ENCODE results near the gene MRAS.
A peak's percentile ranks its signal among the peaks of the same experiment; 100 is the strongest.

The MRAS gene

DNA sequence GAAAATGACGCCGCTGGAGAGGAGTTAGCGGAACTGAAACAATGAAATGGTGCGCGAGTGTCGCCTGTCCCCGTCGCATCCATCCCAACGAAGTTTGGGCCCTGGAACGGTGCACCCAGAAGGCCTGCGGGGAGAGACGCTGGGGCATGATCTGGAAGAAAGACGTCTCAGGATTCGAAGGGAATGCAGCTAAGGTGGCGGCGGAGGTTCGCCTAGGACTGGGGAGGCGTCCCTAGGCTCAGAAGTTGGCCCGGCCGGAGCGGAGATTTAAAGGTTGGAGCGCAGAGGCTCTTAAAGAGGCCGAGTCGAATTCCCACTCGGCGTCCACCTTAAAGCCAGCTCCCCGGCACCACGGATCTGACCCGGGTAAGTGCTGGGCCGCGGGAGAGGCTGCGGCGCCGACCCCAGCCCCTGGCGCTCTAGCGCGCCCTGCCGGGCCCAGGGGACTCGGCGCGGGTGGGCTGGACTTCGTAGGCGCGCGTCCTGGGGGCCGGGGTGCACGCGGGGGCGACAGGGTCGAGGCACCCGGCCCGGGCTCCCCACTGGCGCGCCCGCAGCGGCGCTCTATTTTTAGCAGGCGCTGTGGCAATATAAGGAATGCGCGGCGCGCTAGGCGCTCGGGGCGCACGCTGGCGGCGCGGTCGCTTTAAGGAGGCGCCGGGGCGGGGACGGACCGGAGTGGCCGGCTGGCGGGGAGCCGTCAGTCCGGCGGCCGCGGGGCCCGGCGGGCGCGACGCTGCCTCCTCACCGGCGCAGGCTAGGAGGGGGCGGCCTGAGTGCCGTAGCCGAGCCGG, at the start of gene MRAS:
Gene MRAS, plus strand, starts transcription at position 620 of the 794 bp plus-strand sequence. CDS start 24,305 bp downstream, outside the sequence.
- no peak for FAIRE-seq

- FAIRE-seq, result no peak
These were observed 47.7 kb upstream of the MRAS start for GRCh38 chr3:138300647-138301046.

DNA sequence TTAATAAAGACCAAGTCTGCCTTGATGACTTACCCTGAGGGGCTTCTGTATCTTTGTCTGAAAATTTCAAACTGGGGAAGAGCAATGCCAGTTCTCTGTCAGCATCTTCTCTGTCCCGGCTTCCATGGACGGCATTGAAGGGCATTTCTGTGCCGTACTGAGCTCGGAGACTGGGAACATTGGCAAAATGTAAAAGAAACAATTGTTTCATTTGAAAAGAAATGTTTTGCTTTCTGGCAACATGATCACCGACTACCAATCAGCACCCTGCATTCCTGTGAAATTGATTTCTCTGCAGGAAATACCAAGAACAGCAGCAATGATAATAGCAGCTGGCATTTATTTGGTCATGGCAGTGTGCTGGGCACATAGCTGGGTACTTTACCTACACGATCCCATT, 44.9 kb upstream of the MRAS start:
- FAIRE-seq, result no peak

GRCh38 chr3:138307899-138308298, 40.5 kb upstream of the MRAS start:
- FAIRE-seq, result no peak

- no peak for FAIRE-seq
These were observed 39.6 kb upstream of the MRAS start for GRCh38 chr3:138308783-138309182.

DNA sequence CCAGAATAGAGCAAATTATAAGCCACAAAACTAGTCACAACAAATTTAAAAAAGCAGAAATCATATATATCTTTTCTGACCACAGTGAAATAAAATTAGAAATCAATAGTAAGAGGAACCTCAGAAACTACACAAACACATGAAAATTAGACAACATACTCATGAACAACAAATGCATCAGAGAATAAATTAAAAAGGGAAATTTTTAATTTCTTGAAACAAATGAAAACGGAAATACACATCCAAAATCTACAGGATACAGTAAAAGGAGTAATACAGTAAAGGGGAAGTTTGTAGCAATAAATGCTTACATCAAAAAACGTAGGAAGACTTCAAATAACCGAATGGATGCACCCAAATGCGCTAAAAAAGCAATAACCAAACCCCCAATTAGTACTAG, 37.9 kb upstream of the MRAS start:
- FAIRE-seq, result no peak

GRCh38 chr3:138314751-138315150, 33.6 kb upstream of the MRAS start:
- FAIRE-seq, result no peak

GRCh38 chr3:138317687-138318086, 30.7 kb upstream of the MRAS start:
- no peak for FAIRE-seq

- FAIRE-seq, result no peak
These were observed 24.4 kb upstream of the MRAS start for GRCh38 chr3:138323971-138324370.

GRCh38 chr3:138325990-138326389, 22.4 kb upstream of the MRAS start:
- FAIRE-seq, result no peak

DNA sequence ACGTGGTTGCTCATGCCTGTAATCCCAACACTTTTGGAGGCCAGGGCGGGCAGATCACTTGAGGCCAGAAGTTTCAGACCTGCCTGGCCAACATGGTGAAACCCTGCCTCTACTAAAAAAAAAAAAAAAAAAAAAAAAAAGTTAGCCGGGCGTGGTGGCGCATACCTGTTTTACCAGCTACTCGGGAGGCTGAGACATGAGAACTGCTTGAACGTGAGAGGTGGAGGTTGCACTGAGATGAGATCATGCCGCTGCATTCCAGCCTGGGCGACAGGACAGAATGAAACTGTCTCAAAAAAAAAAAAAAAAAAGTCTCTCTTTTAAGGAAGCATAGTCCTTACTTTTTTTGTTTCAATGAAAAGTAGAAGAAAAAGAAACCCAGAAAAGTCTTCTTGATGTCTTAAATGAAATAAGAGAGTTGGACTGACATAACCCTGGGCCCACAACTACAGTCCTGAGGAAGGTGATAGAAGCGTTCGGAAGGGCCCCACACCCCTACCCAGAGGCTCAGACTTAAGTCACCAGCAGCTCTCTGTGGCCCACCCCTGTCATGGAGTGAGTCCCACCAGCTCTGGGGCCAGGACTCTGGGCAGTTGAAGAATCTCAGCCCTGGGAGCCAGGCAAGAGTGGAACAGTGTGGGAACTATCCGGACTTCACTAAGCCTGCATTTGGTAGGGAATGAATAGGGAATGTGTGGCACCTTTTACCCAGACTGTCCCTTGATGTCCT, 21.3 kb upstream of the MRAS start:
- FAIRE-seq, result no peak

DNA sequence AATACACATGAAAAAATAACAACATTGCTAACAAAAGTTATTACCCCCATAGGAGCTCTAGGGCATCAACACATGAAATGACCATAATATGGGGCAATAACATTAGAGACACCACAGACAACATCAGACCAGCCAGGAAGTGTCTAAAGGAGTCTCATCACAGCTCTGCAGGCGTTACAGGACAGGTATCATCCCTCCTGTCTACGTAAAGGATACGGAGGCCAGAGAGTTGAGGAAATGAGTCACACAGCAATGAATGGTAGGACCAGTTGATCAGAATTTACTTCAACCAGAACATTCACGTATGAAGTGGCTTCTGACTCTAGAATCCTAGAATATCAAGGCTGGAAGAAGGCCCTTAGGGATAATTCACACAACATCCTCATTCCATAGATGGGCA, 20.5 kb upstream of the MRAS start:
- no peak for FAIRE-seq

DNA sequence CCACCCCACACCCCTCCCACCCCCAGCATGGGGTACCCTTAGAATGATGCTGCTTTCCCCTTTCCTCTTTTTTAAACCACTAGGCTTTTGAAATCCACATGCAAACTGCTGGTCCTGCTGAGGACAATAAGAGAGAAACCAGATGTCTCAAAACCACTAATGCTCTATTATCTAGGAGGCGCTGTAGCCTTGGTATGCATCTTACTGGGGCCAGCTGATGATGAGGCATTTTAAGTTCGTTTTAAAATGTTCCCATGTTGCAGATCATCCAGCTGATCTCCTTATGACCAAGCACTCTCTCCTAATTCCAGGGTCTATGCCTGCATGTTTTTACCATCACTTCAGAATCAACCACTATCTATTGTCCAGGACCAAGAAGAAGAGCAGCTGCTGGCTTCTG, 20.0 kb upstream of the MRAS start:
- no peak for FAIRE-seq

DNA sequence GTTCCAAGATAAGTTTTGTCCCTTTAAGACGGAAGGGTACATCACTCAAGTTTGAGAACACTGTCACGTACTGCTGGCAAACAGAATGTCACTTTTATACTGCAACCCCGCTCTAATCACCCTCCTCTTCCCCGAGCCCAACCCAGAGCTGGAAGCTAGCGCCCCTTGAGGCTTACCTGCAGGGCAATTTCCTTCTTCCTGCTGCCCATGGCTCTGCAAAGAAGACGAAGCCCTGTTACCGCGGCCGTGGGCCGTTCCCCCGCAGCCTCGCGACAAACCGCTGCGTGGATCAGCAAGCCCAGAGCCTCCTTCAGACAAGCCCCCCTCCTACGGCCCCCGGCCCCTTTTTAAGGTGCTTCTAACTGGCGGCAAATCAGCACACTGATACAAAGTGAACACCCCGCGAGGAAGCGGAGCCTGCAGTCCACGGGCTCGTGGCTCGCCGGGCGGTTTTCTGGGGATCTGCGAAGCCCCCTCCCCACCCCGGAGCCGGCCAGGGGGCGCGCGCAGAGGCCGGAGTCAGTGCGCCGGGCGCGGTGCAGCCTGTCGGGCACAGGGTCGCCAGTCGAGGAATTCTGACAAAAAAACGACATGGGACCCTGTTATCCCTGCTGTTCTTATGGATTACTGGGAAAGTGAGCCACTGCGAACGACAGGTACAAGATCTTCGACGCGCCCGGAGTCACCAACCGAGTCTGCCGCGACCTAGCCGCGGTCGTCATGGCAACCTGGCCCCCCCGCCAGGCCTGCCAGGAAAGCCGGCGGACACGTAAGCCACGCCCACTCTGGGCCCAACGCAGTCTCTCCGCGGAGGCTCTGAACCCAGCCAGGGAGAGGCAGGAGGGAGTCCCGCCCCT, 19.0 kb upstream of the MRAS start, which contains the start of gene NME9:
Gene NME9, minus strand, starts transcription at position 725 of the 857 bp plus-strand sequence. Its CDS starts 516 bp downstream, at position 209.
- no peak for FAIRE-seq

DNA sequence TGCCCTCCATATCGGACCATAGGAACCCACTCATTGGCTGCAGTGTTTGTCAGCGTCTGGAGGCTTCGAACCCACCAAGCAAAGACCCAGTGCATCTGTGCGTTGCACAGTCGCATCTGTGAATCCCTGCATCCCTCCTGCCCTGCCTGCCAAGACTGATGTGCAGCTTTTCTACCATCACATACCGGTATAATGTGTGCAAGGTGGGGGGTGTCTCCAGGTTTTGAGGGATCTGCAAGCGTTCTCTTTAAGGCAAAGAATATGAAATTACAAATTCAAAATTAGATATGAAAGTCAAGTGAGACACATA, 18.4 kb upstream of the MRAS start:
- FAIRE-seq, result no peak

- no peak for FAIRE-seq
These were observed 17.1 kb upstream of the MRAS start for GRCh38 chr3:138331143-138331894.

GRCh38 chr3:138332472-138333073, 15.8 kb upstream of the MRAS start:
- peak; percentile 90 for FAIRE-seq

DNA sequence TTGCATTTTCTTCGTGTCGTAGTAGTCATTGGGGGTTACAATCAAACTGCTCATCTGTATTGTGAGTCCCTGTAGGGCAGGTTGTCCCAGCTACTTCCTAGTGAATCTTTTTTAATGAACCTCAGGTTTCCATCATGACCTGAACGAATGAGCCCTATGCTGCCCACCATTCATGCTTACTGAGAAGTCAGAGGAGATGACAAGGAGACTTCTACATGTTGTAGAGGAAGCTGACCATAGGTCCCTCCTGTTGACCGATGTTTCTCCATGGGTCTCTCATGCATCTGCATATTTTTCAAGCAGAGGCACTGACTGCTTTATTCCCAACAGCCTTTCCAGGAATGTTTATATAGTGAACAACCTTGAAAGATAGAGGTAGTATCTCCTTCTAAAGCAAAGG, 13.8 kb upstream of the MRAS start:
- no peak for FAIRE-seq

DNA sequence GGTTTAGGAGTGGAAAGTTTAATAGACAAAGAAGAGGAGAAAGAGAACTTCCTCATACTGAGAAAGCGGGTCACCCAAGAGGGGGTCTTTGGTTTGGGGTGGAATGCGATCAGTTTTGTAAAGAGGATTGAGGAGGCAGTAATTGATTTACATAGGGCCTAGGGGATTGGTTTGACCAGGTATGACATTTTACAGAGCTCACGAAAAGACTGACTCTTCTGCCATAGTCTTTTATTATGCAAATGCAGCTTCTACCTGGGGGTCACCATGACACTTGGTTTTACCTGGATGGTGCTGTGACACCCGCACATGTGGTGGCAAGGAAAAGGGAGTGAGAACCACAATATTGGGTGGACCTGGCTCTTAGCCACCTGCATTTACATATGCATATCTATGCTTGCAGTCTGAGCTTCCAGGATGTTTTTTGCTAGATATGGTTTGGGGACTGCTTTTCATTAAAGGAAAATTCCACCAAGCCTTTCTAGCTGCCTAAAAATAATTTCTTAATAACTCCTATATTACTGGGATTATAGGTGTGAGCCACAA, 11.9 kb upstream of the MRAS start:
- FAIRE-seq, result no peak

DNA sequence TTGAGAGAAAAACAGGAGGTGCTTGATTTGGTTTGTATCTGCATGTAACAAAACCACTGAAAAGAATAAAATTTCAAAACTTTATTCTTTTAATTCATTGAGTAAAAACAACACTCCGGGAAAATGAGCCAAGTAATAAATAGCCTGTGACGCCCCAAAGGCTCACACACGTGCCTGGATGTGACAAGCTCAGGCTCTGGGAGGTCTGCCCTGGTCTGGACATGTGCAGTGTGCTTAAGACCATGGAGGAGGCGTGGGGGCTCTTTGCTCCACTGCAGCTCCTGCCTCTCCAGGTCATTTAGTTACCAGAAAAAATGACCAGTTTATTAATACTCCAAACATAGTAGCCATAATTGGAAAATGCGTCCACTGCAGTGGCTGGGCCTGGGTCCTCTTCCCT, 10.1 kb upstream of the MRAS start:
- FAIRE-seq, result no peak

DNA sequence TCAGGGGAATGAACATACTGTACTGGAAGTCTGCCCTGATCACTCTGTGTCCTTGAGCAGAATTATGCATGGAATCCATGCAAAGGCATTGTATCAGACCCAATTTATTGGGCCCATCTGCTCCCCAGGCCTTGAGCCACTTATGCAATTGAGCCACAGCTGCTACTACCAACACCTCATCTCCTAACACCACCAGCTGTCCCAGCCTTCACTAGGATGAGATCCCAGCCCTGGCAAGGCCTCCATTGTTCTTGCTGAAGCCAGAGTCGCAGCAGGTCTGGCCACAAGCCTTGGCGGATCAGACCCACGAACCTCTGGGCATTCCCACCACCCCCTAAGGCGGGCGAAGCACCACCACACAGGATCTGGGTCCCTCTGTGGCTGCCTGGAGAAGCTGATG, 9.6 kb upstream of the MRAS start:
- no peak for FAIRE-seq

- FAIRE-seq, result no peak
These were observed 7.9 kb upstream of the MRAS start for GRCh38 chr3:138340511-138340910.
